Stomach (tissue), 4 donors: ENCODE measurements around the gene KRT8.

Experiments used
- POLR2AphosphoS5 ChIP-seq, 3 donors: sonication (generic); formaldehyde crosslinking; IDR thresholded peaks; one replicate each; pipeline ENCODE4 v1.6.1; 2016; ENCODE audit warnings: antibody characterized with exemption in 3 of 3
- TF ChIP-seq, protein P1 (sequence below), 7 experiments: fragments of 450-650 bp in 4 of 7; fragments of 200-600 bp in 3 of 7; sonication (generic) in 3 of 7; IDR thresholded peaks; one replicate each; pipeline ENCODE4 v1.5.1; 2016 to 2019; ENCODE audit warnings: antibody characterized with exemption in 7 of 7, control low read depth in 2 of 7, mild to moderate bottlenecking in 1 of 7

- TF ChIP-seq POLR2AphosphoS5 (IDR thresholded peaks at IDR 0.05) = no peak
- TF ChIP-seq, protein P1, sequence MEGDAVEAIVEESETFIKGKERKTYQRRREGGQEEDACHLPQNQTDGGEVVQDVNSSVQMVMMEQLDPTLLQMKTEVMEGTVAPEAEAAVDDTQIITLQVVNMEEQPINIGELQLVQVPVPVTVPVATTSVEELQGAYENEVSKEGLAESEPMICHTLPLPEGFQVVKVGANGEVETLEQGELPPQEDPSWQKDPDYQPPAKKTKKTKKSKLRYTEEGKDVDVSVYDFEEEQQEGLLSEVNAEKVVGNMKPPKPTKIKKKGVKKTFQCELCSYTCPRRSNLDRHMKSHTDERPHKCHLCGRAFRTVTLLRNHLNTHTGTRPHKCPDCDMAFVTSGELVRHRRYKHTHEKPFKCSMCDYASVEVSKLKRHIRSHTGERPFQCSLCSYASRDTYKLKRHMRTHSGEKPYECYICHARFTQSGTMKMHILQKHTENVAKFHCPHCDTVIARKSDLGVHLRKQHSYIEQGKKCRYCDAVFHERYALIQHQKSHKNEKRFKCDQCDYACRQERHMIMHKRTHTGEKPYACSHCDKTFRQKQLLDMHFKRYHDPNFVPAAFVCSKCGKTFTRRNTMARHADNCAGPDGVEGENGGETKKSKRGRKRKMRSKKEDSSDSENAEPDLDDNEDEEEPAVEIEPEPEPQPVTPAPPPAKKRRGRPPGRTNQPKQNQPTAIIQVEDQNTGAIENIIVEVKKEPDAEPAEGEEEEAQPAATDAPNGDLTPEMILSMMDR (IDR thresholded peaks at IDR 0.05) = peak in 5 of 7 experiments; percentile 34 to 77 (median 60)
Measured at GRCh38 chr12:52870361-52871290, 34.2 kb downstream of the KRT8 start.
